Neural cell (in vitro differentiated cells): Measurements from ENCODE around the gene KCNAB1. TPM values are rescaled to one million over a fixed set of nuclear protein-coding genes. Genes with fewer than 3 reads are reported as not detected.

ENCODE experiments used
- H2AFZ ChIP-seq: fragments of 200-600, 300-800 bp; sonication (generic), shearing (Covaris generic); 2 replicates; pipeline ENCODE4 v1.6.0; 2014; ENCODE audit warnings: low read depth, mild to moderate bottlenecking, antibody characterized with exemption, low read length, moderate library complexity
- H3F3A ChIP-seq: fragments of 200-600 bp; shearing (Covaris generic); 2 replicates; pipeline ENCODE4 v1.6.1; 2016; ENCODE audit warnings: mild to moderate bottlenecking, moderate library complexity, mixed read lengths, antibody characterized with exemption, low read length; ENCODE audit not compliant: insufficient read depth, poor library complexity, severe bottlenecking
- H3K27ac ChIP-seq: fragments of 200-600, 300-800 bp; sonication (generic), shearing (Covaris generic); 2 replicates; pipeline ENCODE4 v1.5.1; 2014; ENCODE audit warnings: mild to moderate bottlenecking, low read length, moderate library complexity
- H3K27me3 ChIP-seq: fragments of 300-800, 200-600 bp; sonication (generic), shearing (Covaris generic); 2 replicates; pipeline ENCODE4 v1.6.0; 2014; ENCODE audit warnings: mild to moderate bottlenecking, low read depth, low read length, moderate library complexity; ENCODE audit not compliant: insufficient read depth
- H3K36me3 ChIP-seq: fragments of 300-800, 200-600 bp; sonication (generic), shearing (Covaris generic); 2 replicates; pipeline ENCODE4 v1.5.1; 2014; ENCODE audit warnings: mild to moderate bottlenecking, antibody characterized with exemption, low read length, moderate library complexity; ENCODE audit not compliant: insufficient read depth
- H3K4me2 ChIP-seq: fragments of 300-800, 200-600 bp; sonication (generic), shearing (Covaris generic); 2 replicates; pipeline ENCODE4 v1.6.0; 2014; ENCODE audit warnings: mild to moderate bottlenecking, low read length
- H3K4me3 ChIP-seq: fragments of 300-800, 200-600 bp; sonication (generic), shearing (Covaris generic); 2 replicates; pipeline ENCODE4 v1.5.1; 2014; ENCODE audit warnings: mild to moderate bottlenecking, low read length, moderate library complexity
- H3K79me2 ChIP-seq: fragments of 200-600 bp; shearing (Covaris generic); replicated peaks from 2 replicates; pipeline ENCODE4 v1.6.0; 2014; ENCODE audit warnings: mild to moderate bottlenecking, low read length, moderate library complexity; ENCODE audit not compliant: insufficient read depth
- H3K9ac ChIP-seq: fragments of 300-800, 200-600 bp; sonication (generic), shearing (Covaris generic); 2 replicates; pipeline ENCODE4 v1.6.1; 2016; ENCODE audit warnings: mild to moderate bottlenecking, low read length, mixed read lengths
- H3K9me2 ChIP-seq: fragments of 200-600 bp; shearing (Covaris generic); 2 replicates; pipeline ENCODE4 v1.6.1; 2016; ENCODE audit warnings: mild to moderate bottlenecking, low read length, mixed read lengths; ENCODE audit not compliant: insufficient read depth
- H3K9me3 ChIP-seq: fragments of 200-600, 300-800 bp; sonication (generic), shearing (Covaris generic); 2 replicates; pipeline ENCODE4 v1.6.1; 2016; ENCODE audit warnings: mild to moderate bottlenecking, mixed run types, low read length, moderate library complexity, mixed read lengths
- H4K20me1 ChIP-seq: fragments of 200-600 bp; shearing (Covaris generic); 2 replicates; pipeline ENCODE4 v1.6.1; 2016; ENCODE audit warnings: mild to moderate bottlenecking, mixed run types; ENCODE audit not compliant: insufficient read depth
- CTCF ChIP-seq: fragments of 450-650 bp; IDR thresholded peaks from 2 replicates; pipeline ENCODE4 v1.5.1; 2014; ENCODE audit warnings: antibody characterized with exemption, mild to moderate bottlenecking, moderate library complexity; ENCODE audit not compliant: poor library complexity, severe bottlenecking
- EP300 ChIP-seq: fragments of 450-650 bp; conservative IDR thresholded peaks from 2 replicates; pipeline ENCODE4 v1.6.1; 2014; ENCODE audit warnings: antibody characterized with exemption, mild to moderate bottlenecking, moderate library complexity; ENCODE audit not compliant: poor library complexity, severe bottlenecking
- EZH2 ChIP-seq: fragments of 200-600, 300-800 bp; shearing (Covaris generic), sonication (generic); IDR thresholded peaks from 2 replicates; pipeline ENCODE4 v1.6.1; 2014; ENCODE audit warnings: antibody characterized with exemption, low read length, borderline replicate concordance, mild to moderate bottlenecking; ENCODE audit not compliant: insufficient read depth, poor library complexity, severe bottlenecking
- MXI1 ChIP-seq: fragments of 450-650 bp; conservative IDR thresholded peaks from 2 replicates; pipeline ENCODE4 v1.6.1; 2014; ENCODE audit warnings: antibody characterized with exemption, mild to moderate bottlenecking; ENCODE audit not compliant: poor library complexity, severe bottlenecking
- POLR2AphosphoS5 ChIP-seq: IDR thresholded peaks from 2 replicates; pipeline ENCODE4 v1.6.1; 2012
- RAD21 ChIP-seq: fragments of 450-650 bp; conservative IDR thresholded peaks from 2 replicates; pipeline ENCODE4 v1.6.1; 2014; ENCODE audit warnings: antibody characterized with exemption, mild to moderate bottlenecking, moderate library complexity
- SMC3 ChIP-seq: fragments of 450-650 bp; conservative IDR thresholded peaks from 2 replicates; pipeline ENCODE4 v1.6.1; 2014; ENCODE audit warnings: antibody characterized with exemption, mild to moderate bottlenecking, moderate library complexity; ENCODE audit not compliant: poor library complexity
- TAF1 ChIP-seq: IDR thresholded peaks from 2 replicates; pipeline ENCODE4 v1.6.1; 2012; ENCODE audit warnings: low read depth
- polyA plus RNA-seq: library from polyadenylated mRNA; depleted of rRNA; stranded (reverse); fragments of >200 nt; gene quantifications from 2 replicates; pipeline ENCODE4 v1.2.3, GENCODE V29; 2014
- TF ChIP-seq, protein P1 (sequence below): IDR thresholded peaks from 2 replicates; pipeline ENCODE4 v1.6.1; 2012; ENCODE audit warnings: borderline replicate concordance

Gene KCNAB1
- polyA plus RNA-seq, 1 donor from 2014 or later, result 14.9 TPM

GRCh38 chr3:156226676-156227420 lies 106.5 kb downstream of the KCNAB1 start:
- no peaks in the 10 kb centered on the region for H3K27me3 ChIP-seq
- TF ChIP-seq POLR2AphosphoS5 (no peak), TAF1 (no peak), SMC3 (no peak), CTCF (no peak), RAD21 (no peak), MXI1 (no peak), EP300 (no peak), EZH2 (no peak)
- TF ChIP-seq, protein P1, sequence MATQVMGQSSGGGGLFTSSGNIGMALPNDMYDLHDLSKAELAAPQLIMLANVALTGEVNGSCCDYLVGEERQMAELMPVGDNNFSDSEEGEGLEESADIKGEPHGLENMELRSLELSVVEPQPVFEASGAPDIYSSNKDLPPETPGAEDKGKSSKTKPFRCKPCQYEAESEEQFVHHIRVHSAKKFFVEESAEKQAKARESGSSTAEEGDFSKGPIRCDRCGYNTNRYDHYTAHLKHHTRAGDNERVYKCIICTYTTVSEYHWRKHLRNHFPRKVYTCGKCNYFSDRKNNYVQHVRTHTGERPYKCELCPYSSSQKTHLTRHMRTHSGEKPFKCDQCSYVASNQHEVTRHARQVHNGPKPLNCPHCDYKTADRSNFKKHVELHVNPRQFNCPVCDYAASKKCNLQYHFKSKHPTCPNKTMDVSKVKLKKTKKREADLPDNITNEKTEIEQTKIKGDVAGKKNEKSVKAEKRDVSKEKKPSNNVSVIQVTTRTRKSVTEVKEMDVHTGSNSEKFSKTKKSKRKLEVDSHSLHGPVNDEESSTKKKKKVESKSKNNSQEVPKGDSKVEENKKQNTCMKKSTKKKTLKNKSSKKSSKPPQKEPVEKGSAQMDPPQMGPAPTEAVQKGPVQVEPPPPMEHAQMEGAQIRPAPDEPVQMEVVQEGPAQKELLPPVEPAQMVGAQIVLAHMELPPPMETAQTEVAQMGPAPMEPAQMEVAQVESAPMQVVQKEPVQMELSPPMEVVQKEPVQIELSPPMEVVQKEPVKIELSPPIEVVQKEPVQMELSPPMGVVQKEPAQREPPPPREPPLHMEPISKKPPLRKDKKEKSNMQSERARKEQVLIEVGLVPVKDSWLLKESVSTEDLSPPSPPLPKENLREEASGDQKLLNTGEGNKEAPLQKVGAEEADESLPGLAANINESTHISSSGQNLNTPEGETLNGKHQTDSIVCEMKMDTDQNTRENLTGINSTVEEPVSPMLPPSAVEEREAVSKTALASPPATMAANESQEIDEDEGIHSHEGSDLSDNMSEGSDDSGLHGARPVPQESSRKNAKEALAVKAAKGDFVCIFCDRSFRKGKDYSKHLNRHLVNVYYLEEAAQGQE, result no peak
- H3K9me3 ChIP-seq, result peaks cover 3% of the 10 kb centered on the region
- H3K4me2 ChIP-seq, result no peak overlapping the region
- H3K27ac ChIP-seq, result no peak overlapping the region
- no peak overlapping the region for H3K4me3 ChIP-seq
- no peaks in the 10 kb centered on the region for H3F3A ChIP-seq
- no peaks in the 10 kb centered on the region for H3K36me3 ChIP-seq
- no peak overlapping the region for H2AFZ ChIP-seq
- no peaks in the 10 kb centered on the region for H3K79me2 ChIP-seq
- no peak overlapping the region for H3K9ac ChIP-seq
- H3K9me2 ChIP-seq, result no peaks in the 10 kb centered on the region
- H4K20me1 ChIP-seq, result no peaks in the 10 kb centered on the region

GRCh38 chr3:156227704-156228103 lies 107.3 kb downstream of the KCNAB1 start:
- H3K27me3 ChIP-seq, result no peaks in the 10 kb centered on the region

More at GRCh38 chr3:156227704-156228103, 107.3 kb downstream of the KCNAB1 start:
- no peak overlapping the region for H3K27ac ChIP-seq
- H3F3A ChIP-seq, result no peaks in the 10 kb centered on the region
- no peaks in the 10 kb centered on the region for H3K36me3 ChIP-seq
- H3K4me3 ChIP-seq, result no peak overlapping the region
- no peaks in the 10 kb centered on the region for H3K9me2 ChIP-seq
- H2AFZ ChIP-seq, result no peak overlapping the region
- H3K9ac ChIP-seq, result no peak overlapping the region
- TF ChIP-seq CTCF, result no peak
- no peak for TF ChIP-seq EP300
- no peak for TF ChIP-seq RAD21
- no peak for TF ChIP-seq POLR2AphosphoS5
- TF ChIP-seq, protein P1, result no peak
- TF ChIP-seq TAF1, result no peak
- no peak for TF ChIP-seq EZH2
- no peak for TF ChIP-seq SMC3
- TF ChIP-seq MXI1, result no peak
- no peak overlapping the region for H3K4me2 ChIP-seq
- no peaks in the 10 kb centered on the region for H4K20me1 ChIP-seq
- H3K79me2 ChIP-seq, result no peaks in the 10 kb centered on the region
- H3K9me3 ChIP-seq, result no peaks in the 10 kb centered on the region
